H1 (cell line): ENCODE data around the gene HS6ST3. TPM values are rescaled to one million over a fixed set of nuclear protein-coding genes. Genes with fewer than 3 reads are reported as not detected.

Source experiments
- TBP ChIP-seq: IDR thresholded peaks from 2 replicates; pipeline ENCODE4 v1.6.1; 2011; ENCODE audit warnings: low read depth, low read length, improper control_type of control experiment
- polyA plus RNA-seq, 7 experiments: library from polyadenylated mRNA; depleted of rRNA in 3 of 7; stranded (reverse) in 5 of 7; unstranded in 2 of 7; fragments of >200 nt in 5 of 7; fragments of 200-250 nt in 2 of 7; gene quantifications; 1 replicate in 5 of 7; 2 replicates in 1 of 7; 4 replicates in 1 of 7; pipeline versions ENCODE4 v1.2.1 to v1.2.3, GENCODE V29; 2011 to 2013; ENCODE audit warnings: missing spikeins in 2 of 7, mixed read lengths in 2 of 7
- total RNA-seq: library from RNA; stranded (reverse); fragmentation: NEBNext Ultra II Directional; extraction: Animal tissue kit (Norgen Biotek cat#: 25700); gene quantifications from 2 replicates; pipeline ENCODE4 v1.2.1, GENCODE V29; 2021

HS6ST3 gene
- total and polyA plus RNA-seq, 2 of the 8 experiments (the other 6 are each of a cell fraction or from before 2014, with no cell fraction given), result 0.45 to 1.2 TPM

GRCh38 chr13:96816874-96817273 lies 727.0 kb downstream of the HS6ST3 start (continued):
- no peak for TF ChIP-seq TBP
